Measurements from ENCODE around the gene COL2A1.

DNA sequence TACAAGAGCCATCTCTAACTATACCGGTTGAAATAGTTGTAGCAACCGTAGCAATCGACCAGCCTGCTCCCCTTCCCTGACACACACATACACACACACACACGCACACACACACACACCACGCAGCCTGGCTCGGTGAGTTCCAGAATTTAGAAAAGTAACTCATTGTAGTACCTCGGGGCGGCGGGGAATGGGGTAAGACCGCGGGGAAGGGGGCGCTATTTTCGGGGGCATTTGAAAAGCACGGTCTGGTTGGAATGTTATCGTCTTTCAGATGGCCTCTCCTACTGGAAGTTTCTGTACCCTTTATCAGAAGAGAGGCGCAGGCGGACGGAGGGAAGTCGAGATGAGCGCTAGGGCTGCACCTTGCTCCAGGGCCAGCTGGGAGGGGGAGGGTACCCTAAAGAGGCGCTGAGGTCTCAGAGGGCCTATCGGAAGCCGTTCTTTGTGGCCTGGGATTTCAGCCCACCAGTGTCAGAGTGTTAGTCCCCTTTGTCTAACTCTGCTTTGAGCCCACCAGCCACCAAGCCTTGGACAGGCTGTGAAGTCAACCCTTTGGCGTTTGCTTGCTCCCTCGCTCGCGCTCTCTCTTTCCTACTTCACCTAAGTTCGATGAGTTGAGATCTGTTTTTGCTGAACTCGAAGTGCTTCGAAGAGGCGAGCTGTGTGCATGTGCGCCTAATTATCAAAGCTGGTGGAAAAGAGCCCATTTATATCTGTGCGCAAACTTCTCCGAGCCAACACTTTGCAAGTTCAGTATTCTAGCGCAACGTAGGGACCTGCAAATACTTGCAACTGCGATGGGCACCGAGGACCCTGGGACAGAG is 837 bp downstream of the COL2A1 start:
- TF ChIP-seq, protein P1, sequence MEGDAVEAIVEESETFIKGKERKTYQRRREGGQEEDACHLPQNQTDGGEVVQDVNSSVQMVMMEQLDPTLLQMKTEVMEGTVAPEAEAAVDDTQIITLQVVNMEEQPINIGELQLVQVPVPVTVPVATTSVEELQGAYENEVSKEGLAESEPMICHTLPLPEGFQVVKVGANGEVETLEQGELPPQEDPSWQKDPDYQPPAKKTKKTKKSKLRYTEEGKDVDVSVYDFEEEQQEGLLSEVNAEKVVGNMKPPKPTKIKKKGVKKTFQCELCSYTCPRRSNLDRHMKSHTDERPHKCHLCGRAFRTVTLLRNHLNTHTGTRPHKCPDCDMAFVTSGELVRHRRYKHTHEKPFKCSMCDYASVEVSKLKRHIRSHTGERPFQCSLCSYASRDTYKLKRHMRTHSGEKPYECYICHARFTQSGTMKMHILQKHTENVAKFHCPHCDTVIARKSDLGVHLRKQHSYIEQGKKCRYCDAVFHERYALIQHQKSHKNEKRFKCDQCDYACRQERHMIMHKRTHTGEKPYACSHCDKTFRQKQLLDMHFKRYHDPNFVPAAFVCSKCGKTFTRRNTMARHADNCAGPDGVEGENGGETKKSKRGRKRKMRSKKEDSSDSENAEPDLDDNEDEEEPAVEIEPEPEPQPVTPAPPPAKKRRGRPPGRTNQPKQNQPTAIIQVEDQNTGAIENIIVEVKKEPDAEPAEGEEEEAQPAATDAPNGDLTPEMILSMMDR (IDR thresholded peaks at IDR 0.05) = no peak
- TF ChIP-seq POLR2A (IDR thresholded peaks at IDR 0.05) = no peak
